CD4-positive, alpha-beta T cell treated with Interleukin-1 beta for 1 hour (primary cell): ENCODE measurements around the gene HSPB6.
"Not testable (repeated sequence)": the region's sequence is repeated elsewhere in the genome, so short reads cannot be mapped to it uniquely, and the experiment has no call there.

ENCODE experiments used
- DNase-seq, 2 donors: peaks; one replicate each; pipeline ENCODE4 v3.0.0-alpha.2; 2020 to 2022

Gene HSPB6

GRCh38 chr19:35785339-35785627 is 28.5 kb upstream of the HSPB6 start:
- DNase-seq, result no peak

GRCh38 chr19:35784503-35785338 is 27.9 kb upstream of the HSPB6 start:
- DNase-seq, result no peak

- no peak for DNase-seq
Measured at GRCh38 chr19:35783469-35784434, 26.9 kb upstream of the HSPB6 start.

GRCh38 chr19:35782589-35782988 is 25.8 kb upstream of the HSPB6 start:
- DNase-seq, result no peak

- DNase-seq, result no peak
Measured at GRCh38 chr19:35781650-35782049, 24.8 kb upstream of the HSPB6 start.

GRCh38 chr19:35780717-35781116 is 23.9 kb upstream of the HSPB6 start:
- DNase-seq, result no peak

GRCh38 chr19:35780058-35780457 is 23.2 kb upstream of the HSPB6 start:
- no peak for DNase-seq

GRCh38 chr19:35779033-35779432 is 22.2 kb upstream of the HSPB6 start:
- no peak for DNase-seq

GRCh38 chr19:35777961-35778360 is 21.1 kb upstream of the HSPB6 start:
- DNase-seq, result no peak

- DNase-seq, result no peak
Measured at GRCh38 chr19:35777086-35777841, 20.4 kb upstream of the HSPB6 start.

- no peak for DNase-seq
Measured at GRCh38 chr19:35776102-35776788, 19.4 kb upstream of the HSPB6 start.

- DNase-seq, result peak; percentile 98 to 99
Measured at GRCh38 chr19:35775298-35776101, 18.7 kb upstream of the HSPB6 start, which contains the start of gene ARHGAP33. Gene ARHGAP33, plus strand, starts transcription at chr19:35775564. Its CDS starts 95 bp downstream, at chr19:35775659.

- no peak for DNase-seq
Measured at GRCh38 chr19:35775046-35775297, 18.1 kb upstream of the HSPB6 start.

GRCh38 chr19:35774274-35775045 is 17.6 kb upstream of the HSPB6 start:
- DNase-seq, result no peak

GRCh38 chr19:35773020-35773806 is 16.4 kb upstream of the HSPB6 start:
- no peak for DNase-seq

- DNase-seq, result not testable (repeated sequence)
Measured at GRCh38 chr19:35772362-35772761, 15.5 kb upstream of the HSPB6 start.

- DNase-seq, result no peak
Measured at GRCh38 chr19:35768082-35768421, 11.2 kb upstream of the HSPB6 start.

GRCh38 chr19:35767288-35768081 is 10.7 kb upstream of the HSPB6 start:
- no peak for DNase-seq

- DNase-seq, result no peak
Measured at GRCh38 chr19:35766571-35767104, 9.8 kb upstream of the HSPB6 start.
